Liver (tissue), 10 donors: ENCODE data around the gene MAPK8IP3. TPM values are rescaled to one million over a fixed set of nuclear protein-coding genes. Genes with fewer than 3 reads are reported as not detected.

Experiments
- DNase-seq: peaks from one replicate; pipeline ENCODE4 v3.0.0-alpha.2; 2017; ENCODE audit warnings: low spot score
- H3K27ac ChIP-seq, 2 donors: one replicate each; pipeline ENCODE4 v1.7.0; 2013; ENCODE audit warnings: inconsistent platforms in 2 of 2, low read length in 2 of 2, control low read depth in 1 of 2, low read depth in 1 of 2, mild to moderate bottlenecking in 1 of 2
- H3K27me3 ChIP-seq, 4 donors: one replicate each; pipeline versions ENCODE4 v1.6.1 to v1.7.0; 2013; ENCODE audit warnings: low read length in 3 of 4, inconsistent platforms in 1 of 4, mild to moderate bottlenecking in 1 of 4, moderate library complexity in 1 of 4; ENCODE audit not compliant: control insufficient read depth in 4 of 4, insufficient read depth in 4 of 4
- H3K36me3 ChIP-seq, 4 donors: one replicate each; pipeline versions ENCODE4 v1.6.1 to v1.7.0; 2013; ENCODE audit warnings: low read length in 3 of 4, mild to moderate bottlenecking in 3 of 4, low read depth in 1 of 4, moderate library complexity in 1 of 4; ENCODE audit not compliant: control insufficient read depth in 4 of 4, insufficient read depth in 3 of 4
- H3K4me1 ChIP-seq, 4 donors: one replicate each; pipeline versions ENCODE4 v1.6.1 to v1.7.0; 2013; ENCODE audit warnings: low read length in 3 of 4, mild to moderate bottlenecking in 3 of 4, moderate library complexity in 1 of 4; ENCODE audit not compliant: control insufficient read depth in 4 of 4, insufficient read depth in 4 of 4
- H3K4me3 ChIP-seq, 3 donors: one replicate each; pipeline versions ENCODE4 v1.6.1 to v1.7.0; 2013; ENCODE audit warnings: low read length in 3 of 3, control low read depth in 1 of 3, low read depth in 1 of 3, mild to moderate bottlenecking in 1 of 3
- H3K9ac ChIP-seq, 2 donors: one replicate each; pipeline ENCODE4 v1.7.0; 2013; ENCODE audit warnings: low read length in 2 of 2, mild to moderate bottlenecking in 2 of 2, moderate library complexity in 2 of 2, control low read depth in 1 of 2, low read depth in 1 of 2
- H3K9me3 ChIP-seq, 4 donors: one replicate each; pipeline versions ENCODE4 v1.6.1 to v1.7.0; 2013; ENCODE audit warnings: low read length in 3 of 4; ENCODE audit not compliant: control insufficient read depth in 4 of 4
- FOXA1 ChIP-seq: IDR thresholded peaks from 2 replicates; pipeline ENCODE4 v1.6.1; 2016; ENCODE audit warnings: antibody characterized with exemption
- RAD21 ChIP-seq, 2 donors: IDR thresholded peaks; 2 replicates each; pipeline ENCODE4 v1.6.1; 2016; ENCODE audit warnings: antibody characterized with exemption in 2 of 2, mild to moderate bottlenecking in 2 of 2
- ZBTB33 ChIP-seq: IDR thresholded peaks from 2 replicates; pipeline ENCODE4 v1.6.1; 2016; ENCODE audit warnings: antibody characterized with exemption
- WGBS: extraction: QIAGEN DNeasy Blood & Tissue Kit; methylation state at CpG from one replicate; pipeline ENCODE4 v1.1.7; 2013; 5-methylcytosine and 5-hydroxymethylcytosine counted together
- polyA plus RNA-seq, 2 donors: library from polyadenylated mRNA; stranded (reverse) in 1 of 2; unstranded in 1 of 2; fragments of 200-250 nt in 1 of 2; fragments of >200 nt in 1 of 2; fragmentation: Nextera tagmentation in 1 of 2; extraction: Ambion mirVana in 1 of 2; gene quantifications; one replicate each; pipeline versions ENCODE4 v1.2.1 to v1.2.3, GENCODE V29; 2013 to 2015
- small RNA-seq: library from RNA; depleted of rRNA; stranded (forward); fragments of <200 nt; gene quantifications from one replicate; pipeline ENCODE3, GENCODE V24; 2014
- total RNA-seq, 2 donors: library from RNA; depleted of rRNA; stranded (reverse); fragments of >200 nt; gene quantifications; one replicate each; pipeline ENCODE4 v1.2.3, GENCODE V29; 2014
- TF ChIP-seq, protein P1 (sequence below): IDR thresholded peaks from 2 replicates; pipeline ENCODE4 v1.6.1; 2016; ENCODE audit warnings: antibody characterized with exemption
- donor health status: healthy.
- donor health status: healthy.
- donor health status: healthy.
- donor health status: healthy.
- donor health status: healthy.

Gene MAPK8IP3
- total and polyA plus RNA-seq, 4 donors = 4.1 to 43.0 (median 9.3) TPM

GRCh38 chr16:1818873-1819525 lies 113.0 kb downstream of the MAPK8IP3 start (continued):
- TF ChIP-seq ZBTB33 = no peak
- TF ChIP-seq, protein P1, sequence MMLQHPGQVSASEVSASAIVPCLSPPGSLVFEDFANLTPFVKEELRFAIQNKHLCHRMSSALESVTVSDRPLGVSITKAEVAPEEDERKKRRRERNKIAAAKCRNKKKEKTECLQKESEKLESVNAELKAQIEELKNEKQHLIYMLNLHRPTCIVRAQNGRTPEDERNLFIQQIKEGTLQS = no peak

DNA sequence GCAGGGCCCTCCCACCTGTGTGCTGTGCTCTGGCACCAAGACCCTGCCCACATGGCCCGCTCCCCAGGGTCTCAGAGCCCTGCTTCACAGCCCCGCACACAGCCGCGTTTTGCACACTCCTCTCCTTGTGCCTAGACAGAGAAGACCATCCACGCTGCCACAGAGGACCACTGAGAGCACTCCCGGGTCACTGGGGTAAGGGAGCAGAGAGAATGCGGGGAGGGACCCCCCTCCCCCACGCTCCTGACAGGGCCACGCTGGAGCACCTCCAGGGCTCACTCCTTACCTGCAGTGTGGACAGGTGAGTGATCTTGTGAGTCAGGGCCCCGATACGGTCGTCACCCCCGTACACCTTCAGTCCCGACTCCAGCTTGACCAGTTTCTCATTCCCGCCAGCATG lies 113.6 kb downstream of the MAPK8IP3 start:
- TF ChIP-seq RAD21 (IDR thresholded peaks at IDR 0.05) (no peak), FOXA1 (no peak), ZBTB33 (no peak)

More for the DNA sequence above, 113.6 kb downstream of the MAPK8IP3 start:
- peaks cover 12 to 29% (median 28%) of the 10 kb centered on the region in 4 donors for H3K36me3 ChIP-seq
- H3K4me1 ChIP-seq = peaks cover 8 to 88% (median 77%) of the 10 kb centered on the region in 4 donors
- WGBS = 92% methylated on average over 15 of the region's 15 CpGs
- no peak overlapping the region for H3K9ac ChIP-seq
- no peak overlapping the region for H3K27ac ChIP-seq
- no peak overlapping the region for H3K4me3 ChIP-seq
- no peaks in the 10 kb centered on the region for H3K9me3 ChIP-seq
- DNase-seq = no peak
- no peaks in the 10 kb centered on the region for H3K27me3 ChIP-seq

Small RNA genes within 50 kb of the gene (small RNA-seq; reads per million reads assigned to genes)
- 0.09 reads per million for gene MIR3177

Other genes starting within 250 kb of the MAPK8IP3 start
- 10 to 100 TPM; 26.1 to 34.4 TPM for gene CLCN7, start 231.2 kb upstream of the MAPK8IP3 start, total RNA-seq
- 10 to 100 TPM; 13.9 to 36.2 TPM for gene CLCN7, start 231.2 kb upstream of the MAPK8IP3 start, polyA plus RNA-seq
- gene PTX4, start 217.3 kb upstream of the MAPK8IP3 start, total RNA-seq = under 1 TPM; 0.08 to 0.61 TPM
- not detected for gene PTX4, start 217.3 kb upstream of the MAPK8IP3 start, polyA plus RNA-seq
- 10 to 100 TPM; 12.9 to 14.6 TPM for gene TELO2, start 212.8 kb upstream of the MAPK8IP3 start, total RNA-seq
- gene TELO2, start 212.8 kb upstream of the MAPK8IP3 start, polyA plus RNA-seq = 10 to 100 TPM; 17.8 to 19.3 TPM
- gene TMEM204, start 172.5 kb upstream of the MAPK8IP3 start, total RNA-seq = 10 to 100 TPM in 1 of 2 donors, 1 to 10 TPM in 1; 3.5 to 11.7 TPM
- gene TMEM204, start 172.5 kb upstream of the MAPK8IP3 start, polyA plus RNA-seq = 10 to 100 TPM in 1 of 2 donors, 1 to 10 TPM in 1; 9.8 to 14.4 TPM
- 1 to 10 TPM; 5.4 to 8.1 TPM for gene IFT140, start 94.1 kb upstream of the MAPK8IP3 start, total RNA-seq
- 1 to 10 TPM; 1.3 to 2.1 TPM for gene IFT140, start 94.1 kb upstream of the MAPK8IP3 start, polyA plus RNA-seq
- gene CRAMP1, start 93.8 kb upstream of the MAPK8IP3 start, total RNA-seq = 1 to 10 TPM; 6.0 to 6.4 TPM
- 1 to 10 TPM; 1.1 to 2.5 TPM for gene CRAMP1, start 93.8 kb upstream of the MAPK8IP3 start, polyA plus RNA-seq
- 10 to 100 TPM; 31.0 to 32.6 TPM for gene JPT2, start 27.9 kb upstream of the MAPK8IP3 start, total RNA-seq
- 10 to 100 TPM in 1 of 2 donors, 1 to 10 TPM in 1; 7.4 to 25.8 TPM for gene JPT2, start 27.9 kb upstream of the MAPK8IP3 start, polyA plus RNA-seq
- gene NME3, start 65.3 kb downstream of the MAPK8IP3 start, total RNA-seq = 10 to 100 TPM; 10.4 to 12.8 TPM
- gene NME3, start 65.3 kb downstream of the MAPK8IP3 start, polyA plus RNA-seq = 10 to 100 TPM; 26.0 to 38.0 TPM
- gene EME2, start 66.6 kb downstream of the MAPK8IP3 start, total RNA-seq = 1 to 10 TPM; 4.2 to 9.0 TPM
- gene EME2, start 66.6 kb downstream of the MAPK8IP3 start, polyA plus RNA-seq = 1 to 10 TPM; 1.4 to 1.8 TPM
- gene MRPS34, start 66.9 kb downstream of the MAPK8IP3 start, total RNA-seq = 10 to 100 TPM; 42.4 to 46.7 TPM
- 100 to 1,000 TPM in 1 of 2 donors, 10 to 100 TPM in 1; 70.7 to 100 TPM for gene MRPS34, start 66.9 kb downstream of the MAPK8IP3 start, polyA plus RNA-seq
- gene SPSB3, start 76.4 kb downstream of the MAPK8IP3 start, total RNA-seq = 10 to 100 TPM; 27.7 to 44.5 TPM
- gene SPSB3, start 76.4 kb downstream of the MAPK8IP3 start, polyA plus RNA-seq = 10 to 100 TPM; 31.1 to 60.5 TPM
- 10 to 100 TPM; 28.9 to 80.9 TPM for gene NUBP2, start 76.8 kb downstream of the MAPK8IP3 start, total RNA-seq
- 10 to 100 TPM; 51.8 to 56.3 TPM for gene NUBP2, start 76.8 kb downstream of the MAPK8IP3 start, polyA plus RNA-seq
- 100 to 1,000 TPM in 1 of 2 donors, 10 to 100 TPM in 1; 19.8 to 161 TPM for gene IGFALS, start 87.5 kb downstream of the MAPK8IP3 start, total RNA-seq
- 10 to 100 TPM; 62.6 to 74.2 TPM for gene IGFALS, start 87.5 kb downstream of the MAPK8IP3 start, polyA plus RNA-seq
- gene HAGH, start 120.6 kb downstream of the MAPK8IP3 start, total RNA-seq = 100 to 1,000 TPM; 219 to 252 TPM
- gene HAGH, start 120.6 kb downstream of the MAPK8IP3 start, polyA plus RNA-seq = 100 to 1,000 TPM; 169 to 188 TPM
- 10 to 100 TPM; 71.9 to 84.2 TPM for gene FAHD1, start 121.0 kb downstream of the MAPK8IP3 start, total RNA-seq
- gene FAHD1, start 121.0 kb downstream of the MAPK8IP3 start, polyA plus RNA-seq = 10 to 100 TPM; 42.7 to 50.9 TPM
- gene MEIOB, start 166.0 kb downstream of the MAPK8IP3 start, total RNA-seq = 1 to 10 TPM in 1 of 2 donors, not detected in 1; 2.2 TPM
- gene MEIOB, start 166.0 kb downstream of the MAPK8IP3 start, polyA plus RNA-seq = under 1 TPM in 1 of 2 donors, not detected in 1; 0.33 TPM
- not detected for gene HS3ST6, start 212.2 kb downstream of the MAPK8IP3 start, total RNA-seq
- gene HS3ST6, start 212.2 kb downstream of the MAPK8IP3 start, polyA plus RNA-seq = not detected
- 10 to 100 TPM; 32.2 to 43.9 TPM for gene MSRB1, start 237.0 kb downstream of the MAPK8IP3 start, total RNA-seq
- 100 to 1,000 TPM; 152 to 169 TPM for gene MSRB1, start 237.0 kb downstream of the MAPK8IP3 start, polyA plus RNA-seq
- gene RPL3L, start 248.5 kb downstream of the MAPK8IP3 start, total RNA-seq = not detected
- gene RPL3L, start 248.5 kb downstream of the MAPK8IP3 start, polyA plus RNA-seq = under 1 TPM in 1 of 2 donors, not detected in 1; 0.14 TPM